ENCODE results near the gene DST. TPM values are rescaled to one million over a fixed set of nuclear protein-coding genes. Genes with fewer than 3 reads are reported as not detected.

DST gene
- total and polyA plus RNA-seq, 2 of the 4 experiments (the other 2 are of a cell fraction): 97.7 to 452 TPM

GRCh38 chr6:56625356-56625755, 17.3 kb downstream of the DST start:
- no peak overlapping the region for H2BK120ac ChIP-seq (ENCODE audit: low read depth, low read length)
- no peak overlapping the region for H3K9ac ChIP-seq (ENCODE audit: low read depth, low read length)
- no peak overlapping the region for H4K5ac ChIP-seq (ENCODE audit: low read depth, low read length)
- DNase-seq (peak; percentile 14), ATAC-seq (ENCODE audit: low read depth) (no peak)
- H2BK20ac ChIP-seq (ENCODE audit: low read depth, low read length): no peak overlapping the region
- intact Hi-C loops (cut with micrococcal nuclease): no loop called here
- no peak overlapping the region for H3K4me2 ChIP-seq (ENCODE audit: low read depth, low read length)
- H3K9me1 ChIP-seq (ENCODE audit: insufficient read depth, low read length): peaks cover 2% of the 10 kb centered on the region; the same call in 1 of the 2 replicates
- dilution Hi-C loops (cut with HindIII; ENCODE audit: low sequenced_read_pairs, unreplicated experiment): no loop called here
- TF ChIP-seq CEBPB (IDR thresholded peaks at IDR 0.05; ENCODE audit: low read depth, low read length): no peak
- no peak for TF ChIP-seq USF2 (IDR thresholded peaks at IDR 0.05; ENCODE audit: low read depth, low read length)
- TF ChIP-seq ELK1 (IDR thresholded peaks at IDR 0.05; ENCODE audit: borderline replicate concordance, low read depth, low read length): no peak
- TF ChIP-seq FOS (IDR thresholded peaks at IDR 0.05; ENCODE audit: low read depth, low read length): no peak
- no peak for TF ChIP-seq RFX5 (IDR thresholded peaks at IDR 0.05; ENCODE audit: low read depth, low read length)
- TF ChIP-seq NFE2L2 (IDR thresholded peaks at IDR 0.05; ENCODE audit: low read depth, low read length): no peak
- no CpG with 5 or more reads among the region's 6 CpGs for WGBS, 2 experiments (ENCODE audit: extremely low coverage in 2 of 2, insufficient read length in 1 of 2)
- no peak overlapping the region for H2BK5ac ChIP-seq (ENCODE audit: low read depth, low read length, poor library complexity, severe bottlenecking)
- no peaks in the 10 kb centered on the region for H4K20me1 ChIP-seq (ENCODE audit: insufficient read depth, low read length)
- no peak overlapping the region for H3K4me3 ChIP-seq (ENCODE audit: insufficient read depth, low read depth, low read length)
- no peak overlapping the region for H2AK9ac ChIP-seq (replicated peaks; ENCODE audit: low read depth, low read length, poor library complexity)
- H4K91ac ChIP-seq (ENCODE audit: insufficient read depth, low read depth, low read length): no peak overlapping the region
- H3K27ac ChIP-seq (ENCODE audit: insufficient read depth, low read length): no peak overlapping the region
- no peak overlapping the region for H3K14ac ChIP-seq (replicated peaks; ENCODE audit: low read depth, low read length)
- H3K18ac ChIP-seq (ENCODE audit: low read depth, low read length): no peak overlapping the region
- no peak overlapping the region for H4K8ac ChIP-seq (ENCODE audit: low read depth in 2 of 2, low read length in 2 of 2)
- H2AK5ac ChIP-seq (ENCODE audit: low read depth, low read length): no peak overlapping the region
- H3K9me3 ChIP-seq (ENCODE audit: control insufficient read depth, insufficient read depth, low read length): no peaks in the 10 kb centered on the region
- no peaks in the 10 kb centered on the region for H3K27me3 ChIP-seq (ENCODE audit: control insufficient read depth, insufficient read depth, low read length)
- POLR2A ChIA-PET (ENCODE audit: unreplicated experiment): no interaction called here
- in situ Hi-C loops (cut with MboI; ENCODE audit: low sequenced_read_pairs): loop anchor here (25.0 kb wide), 1 partner anchor 687 kb away; the partner anchor contains the start of gene PRIM2
- no peaks in the 10 kb centered on the region; the same call in 1 of the 2 replicates for H3K4me1 ChIP-seq (ENCODE audit: control insufficient read depth, insufficient read depth, low read length)
- BruUV-seq (replicated peaks): no TSS peak
- no peak overlapping the region for H2BK15ac ChIP-seq (ENCODE audit: low read depth, low read length)
- CTCF ChIA-PET: interaction anchor here (1.2 to 1.3 kb wide), 2 partner anchors 9 to 11 kb away, joined by 4 read pairs; no protein-coding TSS in a partner anchor
- H3K23ac ChIP-seq (ENCODE audit: low read depth, low read length): no peak overlapping the region
- peaks cover 0 to 12% of the 10 kb centered on the region in 2 experiments; a peak in 3 of 4 replicates for H3K79me1 ChIP-seq (ENCODE audit: low read depth in 1 of 2, low read length in 2 of 2)
- no peak overlapping the region for H3K56ac ChIP-seq (ENCODE audit: extremely low read depth, insufficient read depth, low read length)
- H2AFZ ChIP-seq (replicated peaks; ENCODE audit: low read length, poor library complexity): no peak overlapping the region
- H3K36me3 ChIP-seq (ENCODE audit: control insufficient read depth, insufficient read depth, low read length): peaks cover 39% of the 10 kb centered on the region
- no peak overlapping the region for H3K4ac ChIP-seq (ENCODE audit: low read depth, low read length)
